ENCODE results near the gene CCNB2.

DNA sequence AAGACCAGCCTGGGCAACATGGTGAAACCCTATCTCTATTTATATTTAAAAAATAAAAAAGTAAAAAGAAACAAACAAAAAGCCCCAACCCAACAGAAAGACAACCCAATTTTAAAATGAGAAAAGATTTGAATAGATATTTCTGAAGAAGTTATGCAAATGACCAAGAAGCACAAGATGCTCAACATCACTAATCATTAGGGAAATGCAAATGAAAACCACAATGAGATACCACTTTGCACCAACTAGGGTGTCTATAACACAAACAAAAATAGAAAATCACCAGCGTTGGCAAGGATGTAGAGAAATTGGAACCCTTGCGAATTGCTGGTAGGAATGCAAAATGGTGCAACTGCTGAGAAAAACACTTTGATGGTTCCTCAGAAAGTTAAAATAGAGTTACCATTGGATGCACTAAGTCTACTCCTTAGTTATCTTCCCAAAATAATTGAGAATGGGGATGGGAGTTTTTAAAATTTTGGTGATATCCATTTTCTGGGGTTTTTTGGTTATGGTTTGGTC, 45.8 kb upstream of the CCNB2 start:
- TF ChIP-seq, protein P1, sequence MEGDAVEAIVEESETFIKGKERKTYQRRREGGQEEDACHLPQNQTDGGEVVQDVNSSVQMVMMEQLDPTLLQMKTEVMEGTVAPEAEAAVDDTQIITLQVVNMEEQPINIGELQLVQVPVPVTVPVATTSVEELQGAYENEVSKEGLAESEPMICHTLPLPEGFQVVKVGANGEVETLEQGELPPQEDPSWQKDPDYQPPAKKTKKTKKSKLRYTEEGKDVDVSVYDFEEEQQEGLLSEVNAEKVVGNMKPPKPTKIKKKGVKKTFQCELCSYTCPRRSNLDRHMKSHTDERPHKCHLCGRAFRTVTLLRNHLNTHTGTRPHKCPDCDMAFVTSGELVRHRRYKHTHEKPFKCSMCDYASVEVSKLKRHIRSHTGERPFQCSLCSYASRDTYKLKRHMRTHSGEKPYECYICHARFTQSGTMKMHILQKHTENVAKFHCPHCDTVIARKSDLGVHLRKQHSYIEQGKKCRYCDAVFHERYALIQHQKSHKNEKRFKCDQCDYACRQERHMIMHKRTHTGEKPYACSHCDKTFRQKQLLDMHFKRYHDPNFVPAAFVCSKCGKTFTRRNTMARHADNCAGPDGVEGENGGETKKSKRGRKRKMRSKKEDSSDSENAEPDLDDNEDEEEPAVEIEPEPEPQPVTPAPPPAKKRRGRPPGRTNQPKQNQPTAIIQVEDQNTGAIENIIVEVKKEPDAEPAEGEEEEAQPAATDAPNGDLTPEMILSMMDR (IDR thresholded peaks at IDR 0.05) = no peak
- TF ChIP-seq EP300 (IDR thresholded peaks at IDR 0.05) (no peak), POLR2AphosphoS5 (IDR thresholded peaks at IDR 0.05) (no peak)

All from sigmoid colon (tissue), 4 donors.